IPS-15b (cell line): ENCODE data around the gene ZNF506.
A peak's percentile ranks its signal among the peaks of the same experiment; 100 is the strongest.
"Not testable (repeated sequence)": the region's sequence is repeated elsewhere in the genome, so short reads cannot be mapped to it uniquely, and the experiment has no call there.

Experiments used
- H3K27me3 ChIP-seq: one replicate; pipeline ENCODE4 v1.6.1; 2013; ENCODE audit warnings: low read length; ENCODE audit not compliant: control insufficient read depth, insufficient read depth
- H3K36me3 ChIP-seq: one replicate; pipeline ENCODE4 v1.6.1; 2013; ENCODE audit warnings: low read length; ENCODE audit not compliant: control insufficient read depth, insufficient read depth
- H3K4me1 ChIP-seq: one replicate; pipeline ENCODE4 v1.6.1; 2013; ENCODE audit warnings: mild to moderate bottlenecking, low read length; ENCODE audit not compliant: control insufficient read depth, insufficient read depth
- H3K4me3 ChIP-seq: one replicate; pipeline ENCODE4 v1.5.1; 2013; ENCODE audit warnings: low read depth, low read length
- H3K9ac ChIP-seq: one replicate; pipeline ENCODE4 v1.6.1; 2013; ENCODE audit warnings: low read depth, mild to moderate bottlenecking, low read length
- H3K9me3 ChIP-seq: one replicate; pipeline ENCODE4 v1.6.1; 2013; ENCODE audit warnings: mild to moderate bottlenecking, low read length; ENCODE audit not compliant: control insufficient read depth, insufficient read depth

Gene ZNF506

GRCh38 chr19:19823916-19824315, 2.4 kb upstream of the ZNF506 start:
- no peaks in the 10 kb centered on the region for H3K27me3 ChIP-seq
- H3K4me1 ChIP-seq, result no peaks in the 10 kb centered on the region
- H3K36me3 ChIP-seq, result no peaks in the 10 kb centered on the region
- no peak overlapping the region for H3K9ac ChIP-seq
- H3K9me3 ChIP-seq, result no peaks in the 10 kb centered on the region
- H3K4me3 ChIP-seq, result no peak overlapping the region

DNA sequence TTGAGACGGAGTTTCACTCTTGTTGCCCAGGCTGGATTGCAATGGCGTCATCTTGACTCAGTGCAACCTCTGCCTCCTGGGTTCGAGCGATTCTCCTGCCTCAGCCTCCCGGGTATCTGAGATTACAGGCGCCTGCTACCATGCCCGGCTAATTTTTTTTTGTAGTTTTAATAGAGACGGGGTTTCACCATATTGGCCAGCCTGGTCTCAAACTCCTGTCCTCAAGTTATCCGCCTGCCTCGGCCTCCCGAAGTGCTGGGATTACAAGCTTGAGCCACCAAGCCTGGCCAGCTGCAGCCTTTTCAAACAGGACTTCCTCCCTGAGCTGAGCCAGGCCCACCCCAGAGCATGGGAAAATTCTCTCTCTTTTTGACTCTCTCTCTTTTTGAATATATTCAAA, 426 bp upstream of the ZNF506 start:
- not testable (repeated sequence) for H3K27me3 ChIP-seq, H3K9me3 ChIP-seq, H3K36me3 ChIP-seq, H3K4me1 ChIP-seq, H3K9ac ChIP-seq
- H3K4me3 ChIP-seq, result peak overlapping the region; percentile 77

GRCh38 chr19:19820774-19821320, 703 bp downstream of the ZNF506 start:
- Histone ChIP-seq H3K4me3 (peak overlapping the region; percentile 77), H3K9me3 (no peaks in the 10 kb centered on the region), H3K9ac (peak overlapping the region; percentile 63), H3K4me1 (no peaks in the 10 kb centered on the region), H3K27me3 (no peaks in the 10 kb centered on the region), H3K36me3 (no peaks in the 10 kb centered on the region)

DNA sequence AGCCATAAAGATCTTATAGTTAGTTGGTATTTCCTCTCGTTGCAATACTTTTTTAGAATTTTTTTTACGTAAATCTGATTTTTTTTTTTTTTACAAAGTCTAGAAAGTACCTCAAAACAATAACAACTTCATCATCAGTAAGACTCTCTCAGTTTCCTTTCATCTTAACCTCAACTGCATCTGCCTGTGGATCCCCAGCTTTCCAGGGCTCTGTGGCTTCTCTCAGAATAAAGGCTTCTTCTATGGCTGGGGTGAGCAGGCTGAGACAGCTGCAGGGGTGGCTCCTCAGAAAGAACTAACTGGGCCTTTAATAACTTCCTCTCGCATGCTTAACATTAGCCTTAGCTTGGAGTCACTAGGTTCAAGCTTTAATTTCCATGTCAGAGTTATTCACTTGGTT, 4.2 kb downstream of the ZNF506 start:
- Histone ChIP-seq H3K4me3 (no peak overlapping the region), H3K9ac (no peak overlapping the region), H3K9me3 (no peaks in the 10 kb centered on the region), H3K36me3 (no peaks in the 10 kb centered on the region), H3K4me1 (no peaks in the 10 kb centered on the region), H3K27me3 (no peaks in the 10 kb centered on the region)

GRCh38 chr19:19816679-19817078, 4.9 kb downstream of the ZNF506 start:
- Histone ChIP-seq H3K9ac (no peak overlapping the region), H3K4me3 (no peak overlapping the region), H3K27me3 (no peaks in the 10 kb centered on the region), H3K4me1 (no peaks in the 10 kb centered on the region), H3K36me3 (no peaks in the 10 kb centered on the region), H3K9me3 (no peaks in the 10 kb centered on the region)

DNA sequence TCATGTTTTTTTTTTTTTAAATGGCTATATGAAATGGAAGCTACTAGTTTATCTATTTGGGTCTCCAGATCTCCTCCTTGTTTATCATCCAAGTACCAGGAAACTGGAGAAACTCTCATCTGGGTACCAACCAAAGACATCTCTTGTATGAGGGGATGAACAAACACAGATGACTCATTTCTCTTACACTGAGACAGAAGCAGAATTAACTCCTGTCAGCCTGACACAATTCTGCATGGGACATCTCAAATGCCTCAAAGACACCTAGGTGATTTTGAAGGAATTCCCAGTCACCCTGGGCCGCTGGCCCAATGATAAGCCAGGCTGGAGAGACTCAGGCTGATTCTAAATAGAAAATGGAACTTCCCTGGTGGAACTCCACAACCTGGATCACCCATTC, 9.6 kb downstream of the ZNF506 start:
- H3K4me1 ChIP-seq, H3K4me3 ChIP-seq, H3K9me3 ChIP-seq, H3K27me3 ChIP-seq, H3K9ac ChIP-seq, H3K36me3 ChIP-seq: not testable (repeated sequence)

DNA sequence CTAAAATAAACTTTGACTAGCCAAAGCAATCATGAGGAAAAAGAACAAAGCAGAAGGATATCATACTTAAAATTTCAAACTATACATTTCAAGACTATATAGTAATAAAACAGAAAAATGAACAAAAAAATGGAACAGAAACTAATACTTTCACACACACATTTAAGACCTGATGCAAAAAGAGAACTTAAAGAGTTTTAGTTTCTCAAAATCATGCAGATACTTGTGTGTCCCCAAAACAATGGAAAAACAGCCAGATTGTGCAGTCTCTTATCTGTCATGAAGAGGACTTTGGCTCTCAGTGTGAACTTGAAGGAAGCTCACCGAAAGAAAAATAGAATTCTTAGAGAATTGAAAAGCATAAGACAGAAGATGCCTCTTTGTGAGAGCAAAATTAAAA, 16.1 kb downstream of the ZNF506 start:
- no peaks in the 10 kb centered on the region for H3K36me3 ChIP-seq

DNA sequence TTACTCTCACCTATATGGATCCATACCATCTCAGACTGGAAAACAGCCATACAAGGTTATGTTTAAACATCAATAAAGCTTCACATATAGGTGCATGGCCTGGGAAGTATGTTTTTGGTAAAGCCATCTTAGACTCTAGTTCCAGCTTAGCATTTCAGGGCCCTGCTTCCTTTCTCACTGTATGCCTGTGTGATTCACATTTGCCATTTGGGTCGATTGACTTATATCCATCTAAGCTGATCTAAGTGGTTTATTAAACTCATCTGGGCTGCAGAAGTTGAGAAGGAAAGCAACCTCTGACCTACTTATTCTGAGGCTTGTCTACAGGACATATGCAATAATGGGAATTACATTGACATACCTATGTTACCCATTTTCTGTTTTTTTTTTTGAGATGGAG, 33.5 kb downstream of the ZNF506 start:
- H3K27me3 ChIP-seq, result no peaks in the 10 kb centered on the region
- H3K4me3 ChIP-seq, result no peak overlapping the region
- no peaks in the 10 kb centered on the region for H3K4me1 ChIP-seq
- H3K36me3 ChIP-seq, result peaks cover 12% of the 10 kb centered on the region
- H3K9ac ChIP-seq, result no peak overlapping the region
- H3K9me3 ChIP-seq, result no peaks in the 10 kb centered on the region

More for the DNA sequence above, 16.1 kb downstream of the ZNF506 start:
- Histone ChIP-seq H3K9ac (no peak overlapping the region), H3K9me3 (no peaks in the 10 kb centered on the region), H3K27me3 (no peaks in the 10 kb centered on the region), H3K4me3 (no peak overlapping the region), H3K4me1 (no peaks in the 10 kb centered on the region)

DNA sequence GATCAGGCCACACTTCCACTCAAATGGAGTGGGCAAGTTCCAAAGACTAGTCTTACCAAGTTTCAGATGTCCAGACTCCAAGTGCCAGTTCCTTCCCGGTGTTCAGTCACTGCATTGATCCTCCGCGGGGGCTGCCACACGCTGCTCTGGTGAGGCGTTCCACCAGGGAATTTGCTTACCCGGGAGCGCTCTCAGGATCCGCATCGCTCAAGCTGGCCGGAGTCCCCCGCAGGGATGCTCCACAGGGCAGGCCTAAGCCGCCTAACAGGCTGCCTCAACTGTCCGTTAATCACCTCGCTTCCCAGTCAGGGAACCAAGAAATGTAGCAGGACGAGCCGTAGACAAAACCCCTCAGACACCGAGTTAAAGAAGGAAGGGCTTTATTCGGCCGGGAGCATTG, 36.1 kb downstream of the ZNF506 start:
- not testable (repeated sequence) for H3K4me1 ChIP-seq, H3K36me3 ChIP-seq, H3K9ac ChIP-seq, H3K27me3 ChIP-seq, H3K9me3 ChIP-seq, H3K4me3 ChIP-seq

GRCh38 chr19:19782783-19783182, 38.8 kb downstream of the ZNF506 start:
- no peaks in the 10 kb centered on the region for H3K9me3 ChIP-seq
- no peaks in the 10 kb centered on the region for H3K4me1 ChIP-seq
- no peak overlapping the region for H3K9ac ChIP-seq
- H3K36me3 ChIP-seq, result peaks cover 4% of the 10 kb centered on the region
- no peak overlapping the region for H3K4me3 ChIP-seq
- H3K27me3 ChIP-seq, result no peaks in the 10 kb centered on the region

- not testable (repeated sequence) for H3K36me3 ChIP-seq, H3K4me1 ChIP-seq, H3K9ac ChIP-seq, H3K9me3 ChIP-seq, H3K4me3 ChIP-seq, H3K27me3 ChIP-seq
Measured at GRCh38 chr19:19781791-19782190, 39.8 kb downstream of the ZNF506 start.

GRCh38 chr19:19778666-19779065, 42.9 kb downstream of the ZNF506 start:
- H3K4me1 ChIP-seq, result no peaks in the 10 kb centered on the region
- H3K9me3 ChIP-seq, result no peaks in the 10 kb centered on the region
- H3K27me3 ChIP-seq, result no peaks in the 10 kb centered on the region
- no peak overlapping the region for H3K4me3 ChIP-seq
- H3K9ac ChIP-seq, result no peak overlapping the region
- no peaks in the 10 kb centered on the region for H3K36me3 ChIP-seq

DNA sequence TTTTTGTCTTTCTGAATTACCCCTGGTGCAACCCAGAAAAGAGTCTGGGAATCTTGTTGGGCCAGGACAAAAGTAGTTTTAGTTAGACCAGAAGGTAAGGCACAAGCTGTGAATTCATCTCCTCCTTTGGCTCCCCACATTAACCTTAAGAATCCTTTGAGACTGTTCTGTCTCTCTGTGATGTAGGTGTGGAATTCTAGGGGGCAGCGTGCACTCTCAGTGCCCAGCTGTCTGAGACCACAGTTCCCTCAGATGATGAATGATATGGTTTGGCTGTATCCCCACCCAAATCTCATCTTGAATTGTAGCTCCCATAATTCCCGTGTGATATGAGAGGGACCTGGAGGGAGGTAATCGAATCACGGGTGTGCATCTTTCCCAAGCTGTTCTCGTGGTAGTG, 43.9 kb downstream of the ZNF506 start:
- Histone ChIP-seq H3K36me3 (no peaks in the 10 kb centered on the region), H3K4me3 (peak overlapping the region; percentile 99), H3K27me3 (no peaks in the 10 kb centered on the region), H3K9me3 (no peaks in the 10 kb centered on the region), H3K9ac (no peak overlapping the region), H3K4me1 (no peaks in the 10 kb centered on the region)
